Right renal pelvis (tissue), 4 donors: ENCODE measurements around the gene MSL2. TPM values are rescaled to one million over a fixed set of nuclear protein-coding genes. Genes with fewer than 3 reads are reported as not detected.
"Not testable (repeated sequence)": the region's sequence is repeated elsewhere in the genome, so short reads cannot be mapped to it uniquely, and the experiment has no call there.

ENCODE experiments used
- DNase-seq, 4 donors: peaks; one replicate each; pipeline ENCODE4 v3.0.0-alpha.2; 2013; ENCODE audit warnings: low read depth in 4 of 4, low spot score in 3 of 4, missing footprints in 1 of 4
- polyA plus RNA-seq, 4 donors: library from polyadenylated mRNA; unstranded; fragments of 120-200 nt; gene quantifications; one replicate each; pipeline ENCODE4 v1.2.1, GENCODE V29; 2013; ENCODE audit not compliant: insufficient read length in 4 of 4

MSL2 gene
- polyA plus RNA-seq, 4 donors = 43.8 to 52.4 (median 48.4) TPM

DNA sequence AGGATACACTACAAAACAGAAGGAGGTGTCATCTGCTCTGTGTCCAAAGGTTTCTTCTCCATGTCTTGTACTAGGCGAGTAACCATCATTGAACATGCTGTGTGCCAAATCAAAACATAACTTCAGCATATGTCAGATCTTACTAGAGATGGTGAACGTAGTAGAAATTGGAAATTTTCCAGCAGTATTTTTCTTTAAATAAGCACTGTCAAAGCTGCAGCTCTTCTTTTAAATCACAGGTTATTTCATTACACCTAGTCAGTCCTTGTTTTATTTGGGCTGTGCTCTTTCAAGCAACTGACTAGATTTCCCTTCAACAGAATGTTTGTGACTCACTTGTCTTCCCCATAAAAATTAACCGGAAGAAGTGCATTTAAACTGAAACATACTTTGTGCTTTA lies 46.5 kb downstream of the MSL2 start:
- no peak for DNase-seq

DNA sequence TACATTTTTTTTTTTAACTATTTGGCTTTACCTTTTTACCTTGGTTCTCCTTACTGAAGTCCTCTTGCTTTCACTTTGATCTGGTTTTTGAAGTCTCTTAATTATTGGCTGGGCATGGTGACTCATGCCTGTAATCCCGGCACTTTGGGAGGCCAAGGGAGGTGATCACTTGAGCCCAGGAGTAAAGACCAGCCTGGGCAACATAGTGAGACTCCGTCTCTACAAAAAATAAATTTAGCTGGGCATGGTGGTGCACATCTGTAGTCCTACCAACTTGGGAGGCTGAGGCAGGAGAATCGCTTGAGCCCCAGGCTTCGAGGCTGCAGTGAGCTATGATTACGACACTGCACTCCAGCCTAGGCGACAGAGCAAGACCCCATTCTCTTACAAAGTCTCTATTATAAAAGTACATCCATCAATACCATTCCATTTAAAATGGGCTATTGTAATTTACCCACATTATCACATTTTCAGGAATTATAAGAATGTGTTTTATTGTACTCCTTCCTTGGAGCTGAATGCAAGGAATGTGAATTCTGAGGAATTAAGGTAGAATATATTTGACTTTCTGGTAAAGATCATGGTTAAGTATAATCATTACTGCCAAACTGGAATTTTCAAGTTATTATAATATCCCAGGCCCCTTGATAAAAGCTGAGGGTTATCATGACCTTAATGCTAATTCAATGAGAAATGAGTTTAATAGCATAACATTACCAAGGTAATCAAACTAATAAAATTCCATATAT lies 49.0 kb downstream of the MSL2 start:
- no peak for DNase-seq

DNA sequence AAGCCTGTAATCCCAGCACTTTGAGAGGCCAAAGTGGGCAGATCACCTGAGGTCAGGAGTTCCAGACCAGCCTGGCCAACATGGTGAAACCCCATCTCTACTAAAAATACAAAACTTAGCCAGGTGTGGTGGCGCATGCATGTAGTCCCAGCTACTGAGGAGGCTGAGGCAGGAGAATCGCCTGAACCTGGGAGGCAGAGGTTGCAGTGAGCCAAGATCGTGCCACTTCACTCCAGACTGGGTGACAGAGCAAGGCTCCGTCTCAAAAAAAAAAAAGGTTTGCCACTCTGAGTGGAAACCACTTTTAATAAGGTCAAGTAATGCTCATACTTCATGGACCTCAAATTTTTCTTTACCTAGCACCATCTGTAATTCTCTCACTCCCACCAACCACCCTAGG lies 51.7 kb downstream of the MSL2 start:
- DNase-seq = not testable (repeated sequence)

DNA sequence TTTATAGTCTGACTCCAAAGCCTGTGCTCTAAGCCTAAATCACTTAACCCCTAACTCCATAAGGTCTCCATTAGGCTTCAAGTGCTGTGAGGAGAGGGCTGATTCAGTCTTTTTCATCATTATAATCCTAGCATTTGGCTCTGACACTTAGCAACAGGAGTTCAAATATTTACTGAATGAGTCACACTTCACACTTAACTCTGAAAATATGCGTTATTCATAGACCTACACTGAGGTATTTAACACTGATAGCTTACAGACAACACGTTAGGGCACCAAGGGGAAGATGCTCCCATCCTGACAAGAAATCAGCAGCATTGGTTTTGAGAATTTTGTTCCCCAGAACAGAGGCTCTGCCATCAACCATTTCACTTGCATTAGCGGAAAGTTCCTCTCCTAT lies 53.5 kb downstream of the MSL2 start:
- DNase-seq = no peak

DNA sequence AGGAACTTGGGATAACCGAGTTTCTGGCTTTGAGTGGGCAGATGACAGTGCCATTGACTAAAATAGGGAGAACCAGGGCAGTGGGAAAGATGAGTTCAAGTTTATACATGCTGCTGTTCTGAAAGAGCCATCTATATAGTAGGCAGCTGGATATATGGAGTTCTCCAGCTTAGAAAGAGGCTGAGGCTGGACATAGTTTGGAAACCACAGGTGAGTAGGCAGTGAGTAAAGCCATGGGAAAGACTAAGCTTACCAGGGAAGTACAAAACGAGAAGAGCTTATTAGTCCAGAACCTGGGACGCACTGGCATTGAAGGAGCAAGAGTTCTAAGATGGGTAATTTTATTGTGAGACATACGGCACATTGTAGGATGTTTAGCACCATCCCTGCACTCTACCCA lies 54.2 kb downstream of the MSL2 start:
- no peak for DNase-seq

DNA sequence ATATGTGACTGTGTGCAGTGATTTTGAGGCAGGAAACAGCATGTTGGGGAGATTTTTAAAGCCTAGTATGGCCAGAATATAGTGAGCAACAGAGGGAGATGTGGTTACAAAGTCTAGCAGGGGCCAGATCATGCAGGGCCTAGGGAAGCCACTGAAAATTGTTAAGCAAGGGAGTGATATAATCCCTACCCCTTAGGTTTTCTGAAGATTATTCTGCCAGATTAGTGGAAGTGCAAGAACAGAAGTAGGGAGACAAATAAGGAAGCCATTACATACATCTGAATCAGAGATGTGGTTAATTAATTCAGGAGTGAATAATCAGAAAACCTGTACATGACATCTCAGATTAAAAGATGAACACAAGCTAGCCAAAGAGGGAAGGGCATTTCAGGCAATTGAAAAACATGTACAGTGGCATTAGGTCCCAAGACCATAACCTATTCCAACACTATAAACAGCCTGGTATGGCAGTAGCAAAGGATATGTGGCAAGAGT lies 54.8 kb downstream of the MSL2 start:
- no peak for DNase-seq

DNA sequence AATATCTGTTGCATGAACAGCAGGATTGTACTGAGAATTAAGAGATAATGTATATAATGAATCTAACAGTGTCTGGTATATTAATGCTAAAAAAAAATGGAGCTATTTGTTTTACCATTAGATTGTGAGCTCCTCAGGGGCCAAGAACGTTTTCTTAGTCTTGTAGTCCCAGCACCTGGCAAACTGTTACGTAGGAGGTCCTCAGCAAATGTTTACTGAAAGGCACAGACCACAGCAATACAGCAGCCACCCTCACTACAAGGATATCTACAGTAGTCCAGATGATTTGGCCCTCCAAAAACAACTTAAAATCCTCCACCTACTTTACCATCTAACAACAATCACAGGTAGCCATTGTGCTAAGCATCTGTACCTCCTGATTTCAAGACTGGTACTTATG lies 59.7 kb downstream of the MSL2 start:
- DNase-seq = no peak

DNA sequence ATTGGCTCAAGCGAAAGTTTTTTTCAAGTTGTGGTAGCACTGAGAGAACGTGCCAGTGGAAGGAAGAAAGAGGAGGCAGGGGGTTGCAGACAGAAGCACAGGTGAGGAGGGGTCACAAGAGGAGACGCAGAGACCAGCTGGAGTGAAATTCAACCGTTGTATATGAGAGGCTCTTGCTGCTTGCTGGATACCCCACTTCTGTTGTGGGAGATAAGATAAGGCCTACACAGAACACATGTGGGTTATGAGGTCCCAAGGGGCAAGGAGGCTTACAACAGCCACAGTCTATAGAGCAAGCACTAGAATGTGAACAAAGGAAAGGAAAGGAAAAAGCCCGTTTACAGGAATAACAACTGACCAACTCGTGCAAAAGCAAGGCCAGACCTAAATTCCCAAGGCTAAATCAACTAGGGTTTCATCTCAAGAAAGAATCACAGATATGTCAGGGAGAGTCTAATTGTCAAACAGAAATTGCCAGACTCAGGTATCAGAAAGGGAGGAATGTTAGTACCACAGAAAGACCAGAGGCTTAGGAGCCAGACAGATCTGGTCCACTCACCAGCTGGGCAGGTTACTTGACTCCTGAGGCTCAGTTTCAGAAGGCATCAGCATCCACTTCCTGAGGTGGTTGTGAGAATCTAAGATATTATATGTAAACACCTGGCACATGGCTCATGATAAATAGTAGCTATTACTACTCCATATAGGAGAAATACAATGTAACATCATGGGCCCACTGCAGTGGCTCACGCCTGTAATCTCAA lies 60.9 kb downstream of the MSL2 start:
- DNase-seq = no peak

DNA sequence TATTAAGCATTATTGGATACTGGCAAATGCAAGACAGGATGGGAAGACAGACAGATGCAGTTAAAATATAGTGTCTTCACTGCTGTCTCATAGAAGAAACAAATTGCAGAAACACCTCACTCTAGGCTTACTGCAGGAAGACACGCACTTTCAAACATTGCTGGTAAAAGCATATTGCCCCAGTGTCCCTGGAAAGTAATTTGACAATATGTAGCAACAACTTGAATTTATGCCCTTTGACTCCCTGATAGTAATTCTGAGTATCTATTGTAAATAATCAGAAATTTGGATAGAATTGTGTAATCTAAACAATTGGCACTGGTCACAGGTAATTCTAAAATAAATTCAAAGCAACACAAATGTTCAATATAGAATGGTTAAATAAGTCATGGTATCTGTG lies 62.0 kb downstream of the MSL2 start:
- no peak for DNase-seq

DNA sequence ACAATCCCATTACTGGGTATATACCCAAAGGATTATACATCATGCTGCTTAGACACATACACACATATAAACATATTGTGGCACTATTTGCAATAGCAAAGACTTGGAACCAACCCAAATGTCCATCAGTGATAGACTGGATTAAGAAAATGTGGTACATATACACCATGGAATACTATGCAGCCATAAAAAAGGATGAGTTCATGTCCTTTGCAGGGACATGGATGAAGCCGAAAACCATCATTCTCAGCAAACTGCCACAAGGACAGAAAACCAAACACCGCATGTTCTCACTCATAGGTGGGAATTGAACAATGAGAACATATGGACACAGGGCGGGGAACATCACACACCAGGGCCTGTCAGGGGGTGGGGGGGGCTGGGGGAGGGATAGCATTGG lies 64.5 kb downstream of the MSL2 start:
- DNase-seq = not testable (repeated sequence)

DNA sequence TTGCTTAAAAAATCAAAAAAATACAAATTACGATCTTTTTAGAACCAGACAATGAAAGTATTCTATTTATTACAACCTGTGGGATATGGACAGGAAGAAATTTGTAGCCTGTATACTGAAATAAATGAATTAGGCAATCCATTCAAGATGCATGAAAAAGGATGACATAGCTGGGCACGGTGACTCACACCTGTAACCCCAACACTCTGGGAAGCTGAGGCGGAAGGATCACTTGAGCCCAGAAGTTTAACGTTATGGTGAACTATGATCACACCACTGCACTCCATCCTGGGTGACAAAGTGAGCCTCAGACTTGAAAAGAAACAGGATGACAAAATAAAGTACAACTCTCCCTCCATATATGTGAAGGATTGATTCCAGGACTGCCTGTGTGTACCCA lies 74.1 kb downstream of the MSL2 start:
- no peak for DNase-seq

DNA sequence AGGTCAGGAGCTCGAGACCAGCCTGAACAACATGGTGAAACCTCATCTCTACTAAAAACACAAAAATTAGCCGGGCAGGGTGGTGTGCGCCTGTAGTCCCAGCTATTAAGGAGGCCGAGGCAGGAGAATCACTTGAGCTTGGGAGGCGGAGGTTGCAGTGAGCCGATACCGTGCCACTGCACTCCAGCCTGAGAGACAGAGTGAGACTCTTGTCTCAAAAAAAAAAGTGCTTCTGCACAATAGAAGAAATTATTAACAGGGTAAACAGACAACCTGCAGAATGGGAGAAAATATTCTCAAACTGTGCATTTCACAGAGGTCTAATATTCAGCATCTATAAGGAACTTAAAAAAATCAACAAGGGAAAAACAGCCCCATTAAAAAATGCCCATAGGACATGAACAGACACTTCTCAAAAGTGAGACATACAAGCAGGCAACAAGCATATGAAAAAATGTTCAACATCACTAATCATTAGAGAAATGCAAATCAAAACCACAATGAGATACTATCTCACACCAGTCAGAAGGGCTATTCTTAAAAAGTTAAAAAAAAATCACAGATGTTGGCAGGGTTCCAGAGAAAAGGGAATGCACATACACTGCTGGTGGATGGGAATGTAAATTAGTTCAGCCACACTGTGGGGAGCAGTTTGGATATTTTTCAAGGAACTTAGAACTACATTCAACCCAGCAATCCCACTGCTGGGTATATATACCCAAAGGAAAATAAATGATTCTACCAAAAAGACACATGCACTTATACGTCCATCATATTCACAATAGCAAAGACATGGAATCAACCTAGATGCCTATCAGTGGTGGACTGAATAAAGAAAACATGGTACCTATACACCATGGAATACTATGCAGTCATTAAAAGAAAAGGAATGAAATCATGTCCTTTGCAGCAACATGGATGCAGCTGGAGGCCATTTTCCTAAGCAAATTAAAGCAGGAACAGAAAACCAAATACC lies 75.5 kb downstream of the MSL2 start:
- peak in 3 of 4 donors; percentile 3 to 20 (median 5) for DNase-seq

DNA sequence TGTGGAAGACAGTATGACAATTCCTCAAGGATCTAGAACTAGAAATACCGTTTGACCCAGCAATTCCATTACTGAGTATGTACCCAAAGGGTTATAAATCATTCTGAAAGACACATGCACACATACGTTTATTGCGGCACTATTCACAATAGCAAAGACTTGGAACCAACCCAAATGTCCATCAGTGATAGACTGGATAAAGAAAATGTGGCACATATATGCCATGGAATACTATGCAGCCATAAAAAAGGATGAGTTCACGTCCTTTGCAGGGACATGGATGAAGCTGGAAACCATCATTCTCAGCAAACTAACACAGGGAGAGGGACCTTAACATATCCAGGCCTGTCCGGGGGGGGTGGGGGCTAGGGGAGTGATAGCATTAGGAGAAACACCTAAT lies 76.4 kb downstream of the MSL2 start:
- DNase-seq = not testable (repeated sequence)

DNA sequence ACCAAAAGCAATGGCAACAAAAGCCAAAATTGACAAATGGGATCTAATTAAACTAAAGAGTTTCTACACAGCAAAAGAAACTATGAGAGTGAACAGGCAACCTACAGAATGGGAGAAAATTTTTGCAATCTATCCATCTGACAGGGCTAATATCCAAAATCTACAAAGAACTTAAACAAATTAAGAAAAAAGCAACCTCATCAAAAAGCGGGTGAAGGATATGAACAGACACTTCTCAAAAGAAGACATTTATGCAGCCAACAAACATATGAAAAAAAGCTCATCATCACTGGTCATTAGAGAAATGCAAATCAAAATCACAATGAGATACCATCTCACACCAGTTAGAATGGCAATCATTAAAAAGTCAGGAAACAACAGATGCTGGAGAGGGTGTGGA lies 76.8 kb downstream of the MSL2 start:
- DNase-seq = not testable (repeated sequence)

DNA sequence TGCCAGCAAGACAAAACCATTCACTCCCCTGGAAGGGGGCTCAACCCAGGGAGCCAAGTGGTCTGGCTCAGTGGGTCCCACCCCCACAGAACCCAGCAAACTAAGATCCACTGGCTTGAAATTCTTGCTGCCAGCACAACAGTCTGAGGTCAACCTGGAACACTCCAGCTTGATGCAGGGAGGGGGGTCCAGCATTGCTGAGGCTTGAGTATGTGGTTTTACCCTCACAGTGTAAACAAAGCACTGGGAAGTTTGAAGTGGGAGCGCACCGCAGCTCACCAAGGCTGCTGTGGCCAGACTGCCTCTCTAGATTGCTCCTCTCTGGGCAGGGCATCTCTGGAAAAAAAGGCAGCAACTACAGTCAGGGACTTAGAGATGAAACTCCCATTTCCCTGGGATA lies 81.7 kb downstream of the MSL2 start:
- DNase-seq = no peak

DNA sequence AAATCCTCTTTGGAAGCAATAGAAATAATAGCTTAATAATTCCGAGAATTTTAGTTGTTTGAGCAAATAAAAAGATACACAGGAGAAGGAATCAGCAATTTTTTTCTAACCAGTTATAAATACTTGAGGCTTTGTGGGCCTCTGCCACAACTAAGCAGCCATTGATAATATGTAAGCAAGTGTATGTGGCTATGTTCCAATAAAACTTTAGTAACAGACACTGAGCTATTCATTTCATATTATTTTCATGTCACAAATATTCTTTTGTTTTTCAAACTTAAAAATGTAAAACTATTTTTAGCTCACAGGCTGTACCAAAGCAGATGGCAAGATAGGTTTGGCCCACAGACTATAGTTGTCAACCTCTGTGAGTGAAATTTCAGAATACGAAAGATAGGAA lies 85.7 kb downstream of the MSL2 start:
- no peak for DNase-seq

DNA sequence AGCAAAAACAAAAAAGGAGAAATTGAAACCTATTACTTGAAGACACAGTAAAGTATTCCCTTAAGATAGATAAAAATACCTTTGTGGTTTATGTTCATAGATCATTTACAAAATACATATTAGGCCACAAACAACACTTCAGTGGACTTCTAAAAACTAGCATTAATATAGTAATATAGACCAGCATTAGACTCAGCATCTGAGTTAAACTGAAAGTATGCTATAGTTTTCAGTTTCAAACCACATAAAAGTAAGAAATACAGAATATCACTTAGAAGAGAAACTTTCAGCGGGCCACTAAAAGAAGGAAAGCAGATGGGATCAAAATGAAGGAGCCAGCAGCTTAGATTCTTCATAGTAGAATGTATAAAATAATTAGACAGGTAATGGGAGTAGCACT lies 86.6 kb downstream of the MSL2 start:
- no peak for DNase-seq

DNA sequence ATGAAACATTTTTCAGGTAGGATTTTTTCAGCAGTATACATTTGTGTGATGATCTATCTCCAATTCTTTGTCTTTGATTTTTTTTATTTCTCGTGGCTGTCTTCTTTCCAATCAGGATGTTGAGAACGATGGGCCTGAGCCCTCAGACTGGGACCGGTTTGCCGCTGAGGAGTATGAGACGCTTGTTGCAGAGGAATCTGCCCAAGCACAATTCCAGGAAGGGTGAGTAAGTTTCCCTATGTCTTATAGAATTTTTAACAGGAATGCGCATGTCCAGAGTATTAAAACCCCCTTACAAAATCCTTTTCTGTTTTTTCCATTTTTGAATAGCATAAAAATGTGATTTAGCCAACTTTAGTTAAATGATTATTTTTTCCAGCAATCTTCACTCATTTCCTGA lies 90.0 kb downstream of the MSL2 start:
- no peak for DNase-seq

DNA sequence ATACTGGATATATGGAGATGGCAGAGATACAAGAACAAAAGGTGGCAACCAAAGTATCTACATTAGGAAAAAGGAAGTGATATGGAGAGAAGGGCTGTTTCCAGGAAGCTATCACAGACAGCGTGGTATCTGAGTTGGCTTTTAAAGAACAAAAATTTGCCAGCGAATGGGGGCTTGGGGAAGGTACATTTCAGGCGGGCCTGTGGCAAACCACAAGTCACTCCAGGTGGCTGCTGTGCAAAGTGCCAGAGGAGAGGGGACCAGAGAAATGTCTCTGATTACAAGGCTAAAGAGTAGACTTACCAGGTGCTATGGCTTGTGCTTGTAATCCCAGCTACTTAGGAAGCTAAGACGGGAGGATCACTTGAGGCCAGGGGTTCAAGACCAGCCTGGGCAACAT lies 91.1 kb downstream of the MSL2 start:
- DNase-seq = no peak
